Hepatocyte (in vitro differentiated cells): Measurements from ENCODE around the gene ZNF81.
"Not testable (repeated sequence)": the region's sequence is repeated elsewhere in the genome, so short reads cannot be mapped to it uniquely, and the experiment has no call there.

ENCODE experiments used
- CTCF ChIP-seq: fragments of 200-600 bp; sonication (generic); IDR thresholded peaks from 2 replicates; pipeline ENCODE4 v1.5.1; 2016; ENCODE audit warnings: antibody characterized with exemption, mild to moderate bottlenecking; ENCODE audit not compliant: poor library complexity
- EZH2phosphoT487 ChIP-seq: fragments of 200-600 bp; sonication (generic); IDR thresholded peaks from one replicate; pipeline ENCODE4 v1.6.1; 2018; ENCODE audit warnings: antibody characterized with exemption, mild to moderate bottlenecking, low read depth, moderate library complexity; ENCODE audit not compliant: unreplicated experiment, severe bottlenecking

GRCh38 chrX:47803103-47803502 is 33.6 kb upstream of the ZNF81 start:
- not testable (repeated sequence) for TF ChIP-seq CTCF, EZH2phosphoT487
